ENCODE measurements around the gene ARHGEF18. TPM values are rescaled to one million over a fixed set of nuclear protein-coding genes. Genes with fewer than 3 reads are reported as not detected.

Gene ARHGEF18
- total RNA-seq, 2 donors from 2014 or later: 118 to 127 TPM

Other genes with a start within 250 kb of the ARHGEF18 start
- gene INSR, start 54.5 kb upstream of the ARHGEF18 start, total RNA-seq: 1 to 10 TPM in 1 of 2 donors, under 1 TPM in 1; 0.76 to 3.5 TPM
- gene PEX11G, start 140.1 kb downstream of the ARHGEF18 start, total RNA-seq: not detected
- gene ZNF358, start 167.2 kb downstream of the ARHGEF18 start, total RNA-seq: 1 to 10 TPM; 4.1 to 5.1 TPM
- gene MCOLN1, start 173.7 kb downstream of the ARHGEF18 start, total RNA-seq: 10 to 100 TPM; 11.4 to 17.0 TPM
- gene PNPLA6, start 186.8 kb downstream of the ARHGEF18 start, total RNA-seq: 10 to 100 TPM; 95.1 to 97.2 TPM
- gene CAMSAP3, start 246.9 kb downstream of the ARHGEF18 start, total RNA-seq: under 1 TPM; 0.12 to 0.44 TPM